ENCODE data around the gene SIAH1. TPM values are rescaled to one million over a fixed set of nuclear protein-coding genes. Genes with fewer than 3 reads are reported as not detected.

The SIAH1 gene
- total and polyA plus RNA-seq, 9 donors: 24.3 to 36.4 (median 27.3) TPM

DNA sequence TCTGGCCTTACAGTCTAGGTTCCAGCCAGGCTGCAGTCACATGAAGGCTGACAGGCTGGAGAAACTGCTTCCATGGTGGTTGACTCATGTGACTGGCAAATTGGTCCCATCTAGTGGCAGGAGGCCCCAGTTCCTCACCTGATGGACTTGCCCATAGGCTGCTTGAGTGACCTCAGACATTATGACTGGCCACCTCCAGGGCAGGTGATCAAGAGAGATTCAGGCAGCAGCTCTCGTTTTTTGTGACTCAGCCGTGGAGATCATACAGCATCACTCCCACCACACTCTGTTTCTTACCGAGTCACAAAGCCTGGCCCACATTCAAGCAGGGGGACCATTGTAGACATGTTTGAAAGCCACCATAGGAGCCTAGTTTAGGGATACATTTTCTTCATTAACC is 34.5 kb downstream of the SIAH1 start:
- no peak for TF ChIP-seq EP300 (IDR thresholded peaks at IDR 0.05)
- no peak for TF ChIP-seq POLR2A (IDR thresholded peaks at IDR 0.05)
- TF ChIP-seq, protein P1, sequence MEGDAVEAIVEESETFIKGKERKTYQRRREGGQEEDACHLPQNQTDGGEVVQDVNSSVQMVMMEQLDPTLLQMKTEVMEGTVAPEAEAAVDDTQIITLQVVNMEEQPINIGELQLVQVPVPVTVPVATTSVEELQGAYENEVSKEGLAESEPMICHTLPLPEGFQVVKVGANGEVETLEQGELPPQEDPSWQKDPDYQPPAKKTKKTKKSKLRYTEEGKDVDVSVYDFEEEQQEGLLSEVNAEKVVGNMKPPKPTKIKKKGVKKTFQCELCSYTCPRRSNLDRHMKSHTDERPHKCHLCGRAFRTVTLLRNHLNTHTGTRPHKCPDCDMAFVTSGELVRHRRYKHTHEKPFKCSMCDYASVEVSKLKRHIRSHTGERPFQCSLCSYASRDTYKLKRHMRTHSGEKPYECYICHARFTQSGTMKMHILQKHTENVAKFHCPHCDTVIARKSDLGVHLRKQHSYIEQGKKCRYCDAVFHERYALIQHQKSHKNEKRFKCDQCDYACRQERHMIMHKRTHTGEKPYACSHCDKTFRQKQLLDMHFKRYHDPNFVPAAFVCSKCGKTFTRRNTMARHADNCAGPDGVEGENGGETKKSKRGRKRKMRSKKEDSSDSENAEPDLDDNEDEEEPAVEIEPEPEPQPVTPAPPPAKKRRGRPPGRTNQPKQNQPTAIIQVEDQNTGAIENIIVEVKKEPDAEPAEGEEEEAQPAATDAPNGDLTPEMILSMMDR (IDR thresholded peaks at IDR 0.05): no peak
- no peak for DNase-seq
- intact Hi-C loops (cut with DNase I): loop anchor here in 2 of 4 donors (5.0 to 10.0 kb wide), 2 partner anchors 272 to 274 kb away; no protein-coding TSS in a partner anchor
- Histone ChIP-seq H3K9me3 (no peaks in the 10 kb centered on the region), H3K4me3 (no peak overlapping the region), H3K27me3 (no peaks in the 10 kb centered on the region), H3K36me3 (no peaks in the 10 kb centered on the region), H3K4me1 (ENCODE audit: insufficient read depth) (no peaks in the 10 kb centered on the region), H3K27ac (no peak overlapping the region)
- 66 to 68% (median 67%) methylated on average over 3 of the region's 3 CpGs for WGBS, 3 donors

- DNase-seq: no peak
- H3K36me3 ChIP-seq: no peaks in the 10 kb centered on the region
- intact Hi-C loops (cut with DNase I): no loop called here
Observed at GRCh38 chr16:48347980-48348379, 37.2 kb downstream of the SIAH1 start.

GRCh38 chr16:48347191-48347865 is 37.9 kb downstream of the SIAH1 start:
- H3K27me3 ChIP-seq: no peaks in the 10 kb centered on the region
- intact Hi-C loops (cut with DNase I): no loop called here
- no peak overlapping the region for H3K27ac ChIP-seq
- DNase-seq: no peak
- no peaks in the 10 kb centered on the region for H3K9me3 ChIP-seq
- WGBS, 3 donors: 93 to 94% (median 93%) methylated on average over 20 of the region's 20 CpGs
- H3K4me1 ChIP-seq (ENCODE audit: insufficient read depth): no peaks in the 10 kb centered on the region
- TF ChIP-seq, protein P1 (IDR thresholded peaks at IDR 0.05): no peak
- TF ChIP-seq EP300 (IDR thresholded peaks at IDR 0.05): no peak
- TF ChIP-seq POLR2A (IDR thresholded peaks at IDR 0.05): no peak
- no peak overlapping the region for H3K4me3 ChIP-seq
- no peaks in the 10 kb centered on the region for H3K36me3 ChIP-seq

More at GRCh38 chr16:48347980-48348379, 37.2 kb downstream of the SIAH1 start:
- TF ChIP-seq EP300 (IDR thresholded peaks at IDR 0.05) (no peak), POLR2A (IDR thresholded peaks at IDR 0.05) (no peak)
- TF ChIP-seq, protein P1 (IDR thresholded peaks at IDR 0.05): no peak
- no peak overlapping the region for H3K27ac ChIP-seq
- WGBS, 3 donors: 65 to 88% (median 67%) methylated on average over 4 of the region's 4 CpGs
- no peak overlapping the region for H3K4me3 ChIP-seq
- H3K9me3 ChIP-seq: no peaks in the 10 kb centered on the region
- no peaks in the 10 kb centered on the region for H3K27me3 ChIP-seq
- H3K4me1 ChIP-seq (ENCODE audit: insufficient read depth): no peaks in the 10 kb centered on the region

DNA sequence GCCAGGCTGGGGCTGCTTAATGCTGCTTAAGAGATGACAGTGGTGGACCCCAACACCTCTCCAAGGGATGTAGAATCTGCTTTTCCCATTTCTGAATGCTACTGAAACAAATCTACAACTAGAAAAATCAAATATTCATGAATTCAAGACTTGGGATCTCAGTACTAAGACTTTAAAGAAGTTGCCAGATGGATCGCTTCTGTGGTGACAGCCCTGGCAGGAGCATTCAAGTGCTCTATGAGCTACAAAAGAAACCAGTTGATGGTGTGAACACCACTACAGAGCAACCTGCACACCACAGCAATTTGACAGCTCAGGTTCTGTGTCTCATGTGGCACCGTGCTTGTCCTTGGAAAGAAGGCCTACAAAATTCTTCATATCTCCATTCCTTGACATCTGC is 42.6 kb downstream of the SIAH1 start:
- Histone ChIP-seq H3K9me3 (no peaks in the 10 kb centered on the region), H3K4me3 (no peak overlapping the region), H3K36me3 (no peaks in the 10 kb centered on the region), H3K27me3 (no peaks in the 10 kb centered on the region), H3K4me1 (ENCODE audit: insufficient read depth) (peaks cover 2% of the 10 kb centered on the region), H3K27ac (no peak overlapping the region)
- no peak for DNase-seq
- intact Hi-C loops (cut with DNase I): no loop called here
- TF ChIP-seq, protein P1 (IDR thresholded peaks at IDR 0.05): no peak
- TF ChIP-seq POLR2A (IDR thresholded peaks at IDR 0.05) (no peak), EP300 (IDR thresholded peaks at IDR 0.05) (no peak)
- 72 to 79% (median 73%) methylated on average over 2 of the region's 2 CpGs for WGBS, 3 donors
